ENCODE results near the gene FGF23.
"Not testable (repeated sequence)": the region's sequence is repeated elsewhere in the genome, so short reads cannot be mapped to it uniquely, and the experiment has no call there.

The FGF23 gene
- 0 reads per million in 4 experiments for total RNA-seq

DNA sequence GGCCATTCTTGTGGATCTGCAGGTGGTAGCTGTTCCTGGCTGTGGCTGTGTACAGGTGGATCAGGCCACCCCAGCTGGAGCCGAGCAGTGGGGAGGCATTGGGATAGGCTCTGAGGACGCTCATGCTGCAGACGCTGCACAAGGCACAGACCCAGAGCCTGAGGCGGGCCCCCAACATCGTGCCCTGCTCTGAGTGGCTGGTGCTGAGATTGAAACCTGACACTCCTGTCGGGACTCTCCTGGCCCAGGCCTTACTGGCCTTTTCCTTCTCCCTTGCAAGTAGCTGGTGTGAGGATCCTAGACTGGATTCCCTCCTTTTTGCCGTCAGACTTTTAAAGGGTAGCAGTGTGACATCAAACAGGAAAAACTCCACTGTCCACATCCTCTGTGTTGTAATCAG is at the start of gene FGF23:
TSS of gene FGF23 (minus strand) at position 308 of the 400 bp plus-strand sequence. CDS start at position 178, 130 bp downstream.
- no peak for DNase-seq

DNA sequence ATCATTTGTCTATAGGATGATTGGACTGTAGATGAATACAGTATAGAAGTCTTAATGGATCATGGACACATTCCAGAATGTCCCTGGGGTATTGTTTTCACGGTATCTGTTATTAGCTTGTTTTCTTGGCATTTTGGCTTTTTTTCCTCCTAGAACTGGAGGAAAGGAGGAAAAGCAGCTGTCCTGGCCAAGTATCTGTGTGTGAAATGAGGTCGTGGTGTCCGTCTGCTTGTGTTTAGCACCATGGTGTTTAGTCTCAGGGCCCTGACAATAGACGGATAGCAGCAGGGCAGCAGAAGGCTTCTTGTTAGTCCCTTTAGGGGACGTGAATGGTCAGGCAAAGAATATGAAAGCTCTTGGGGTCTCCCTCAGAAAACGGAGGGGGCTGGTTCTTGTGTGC is 44.9 kb upstream of the FGF23 start:
- no peak for DNase-seq

DNA sequence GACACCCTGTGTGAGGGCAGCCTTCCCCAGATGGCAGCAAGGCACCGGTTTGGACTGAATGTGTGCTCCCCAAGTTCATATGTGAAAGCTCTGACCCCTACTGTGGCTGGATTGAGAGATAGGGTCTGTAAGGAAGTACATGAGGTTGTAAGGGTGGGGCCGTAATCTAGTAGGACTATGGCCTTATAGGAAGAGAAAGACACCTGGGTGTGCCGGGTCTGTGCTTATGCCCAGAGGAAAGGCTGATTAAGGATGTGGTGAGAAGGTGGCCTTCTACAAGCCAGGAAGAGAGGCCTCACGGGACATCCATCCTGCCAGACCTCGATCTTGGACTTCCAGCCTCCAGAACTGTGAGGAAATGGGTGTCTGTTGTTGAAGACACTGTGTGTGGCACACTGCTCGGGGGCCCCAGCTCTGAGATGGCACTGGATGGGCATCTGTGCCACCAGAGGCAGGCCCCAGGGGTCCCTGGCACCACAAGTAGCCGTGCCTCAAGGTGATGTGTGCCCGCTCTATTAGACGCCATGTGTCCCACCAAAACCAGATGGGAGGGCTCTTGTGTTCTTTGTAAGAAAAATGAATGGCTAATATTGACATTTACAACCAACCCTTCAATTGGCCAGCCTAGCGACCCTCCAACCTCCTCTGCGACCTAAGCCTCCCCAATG is 44.1 kb upstream of the FGF23 start:
- DNase-seq: no peak

DNA sequence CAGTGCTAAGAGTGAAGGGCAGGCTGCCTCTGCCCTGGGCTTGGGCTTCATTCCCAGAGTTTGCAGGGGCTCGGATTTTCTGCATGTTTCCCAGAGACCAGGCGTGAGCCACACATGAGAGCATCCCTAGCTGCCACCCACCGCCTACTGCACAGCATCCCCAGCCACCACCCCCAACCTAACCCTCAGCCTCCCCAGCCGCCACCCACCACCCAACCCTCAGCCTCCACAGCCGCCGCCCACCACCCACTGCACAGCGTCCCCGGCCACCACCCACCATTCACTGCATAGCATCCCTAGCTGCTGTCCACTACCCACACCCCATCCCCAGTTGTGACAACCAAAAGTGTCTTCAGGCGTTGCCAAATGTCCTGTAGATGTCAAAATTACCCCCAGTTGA is 43.5 kb upstream of the FGF23 start:
- DNase-seq: no peak

DNA sequence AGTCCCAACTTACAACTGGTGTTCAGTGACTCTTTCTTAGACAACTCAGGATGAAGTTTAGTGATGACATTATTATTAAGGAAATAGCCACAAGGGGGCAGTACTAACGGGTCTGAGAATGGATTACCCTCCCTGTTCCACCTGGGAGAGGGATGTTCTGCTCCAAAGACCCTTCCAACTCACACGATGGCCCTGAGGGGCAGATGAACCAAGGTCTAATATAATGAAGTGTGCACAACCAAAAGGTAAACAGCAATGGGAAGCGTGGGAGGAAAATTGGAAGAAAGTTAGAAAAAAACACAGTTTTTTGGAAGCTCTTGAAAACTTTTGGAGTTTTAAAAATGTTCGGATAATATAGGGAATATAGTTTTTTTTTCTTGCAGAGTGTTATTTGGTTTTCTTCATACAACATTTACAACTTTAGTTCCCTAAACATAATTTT is 42.1 kb upstream of the FGF23 start:
- no peak for DNase-seq

DNA sequence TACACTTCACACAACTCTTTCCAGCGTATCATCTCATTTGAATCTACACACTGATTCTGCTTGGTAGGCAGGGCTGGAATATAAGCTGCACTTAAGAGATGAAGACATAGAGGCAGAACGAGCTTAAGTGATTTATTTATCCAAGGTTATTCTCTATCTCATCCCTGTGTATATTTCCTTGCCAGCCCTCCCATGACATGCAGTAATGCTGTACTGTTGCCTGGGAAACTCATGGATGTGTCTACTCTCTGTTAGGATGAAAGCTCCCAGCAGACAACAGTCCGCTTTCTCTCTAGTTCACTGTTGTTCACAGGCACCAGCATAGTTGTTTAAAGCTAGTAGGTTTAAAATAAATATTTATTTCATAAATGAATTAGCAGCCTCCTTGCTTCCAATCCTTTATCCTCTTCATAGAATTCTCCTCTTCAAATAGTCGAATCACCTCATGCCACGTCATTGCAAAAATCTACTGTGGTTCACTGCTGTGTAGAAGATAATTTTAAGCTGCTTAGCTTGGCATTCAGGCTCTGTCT is 40.7 kb upstream of the FGF23 start:
- DNase-seq: no peak

DNA sequence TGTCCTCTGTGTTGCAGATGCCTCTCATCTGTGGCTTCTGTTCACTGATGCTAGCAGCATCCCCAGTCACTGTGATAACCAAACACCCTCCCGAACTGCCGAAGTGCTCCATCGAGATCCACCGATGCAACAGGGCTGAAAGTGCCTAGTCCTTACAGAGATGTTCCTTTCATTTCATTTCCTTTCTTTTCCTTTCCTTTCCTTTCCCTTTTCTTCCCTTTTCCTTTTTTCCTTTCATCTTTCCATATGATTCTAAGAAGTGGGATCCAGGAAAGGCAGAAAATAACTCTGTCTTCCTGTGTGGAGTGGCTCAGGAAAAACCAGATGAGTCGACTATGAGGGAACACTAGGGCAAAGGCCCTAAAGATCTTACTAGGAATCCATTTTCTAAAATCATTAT is 39.4 kb upstream of the FGF23 start:
- DNase-seq: no peak

DNA sequence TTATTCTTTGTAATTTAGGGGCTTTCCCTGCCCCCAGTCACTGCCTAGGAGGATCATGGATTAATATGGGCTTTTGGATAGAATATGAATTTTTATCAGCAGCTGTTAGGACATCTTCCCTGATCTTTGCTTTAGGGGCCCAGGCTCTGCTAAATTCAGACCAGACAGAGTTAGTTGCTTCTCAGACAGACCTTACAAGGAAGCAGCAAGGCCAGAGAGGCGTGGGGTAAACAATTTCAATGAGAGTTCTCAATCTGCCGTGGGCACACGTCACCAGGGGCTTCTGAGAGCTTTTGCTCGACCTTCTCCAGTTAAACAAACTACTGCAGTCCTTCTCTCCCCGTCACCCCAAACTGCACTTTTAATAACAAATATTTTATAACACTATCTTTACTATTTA is 38.4 kb upstream of the FGF23 start:
- no peak for DNase-seq

DNA sequence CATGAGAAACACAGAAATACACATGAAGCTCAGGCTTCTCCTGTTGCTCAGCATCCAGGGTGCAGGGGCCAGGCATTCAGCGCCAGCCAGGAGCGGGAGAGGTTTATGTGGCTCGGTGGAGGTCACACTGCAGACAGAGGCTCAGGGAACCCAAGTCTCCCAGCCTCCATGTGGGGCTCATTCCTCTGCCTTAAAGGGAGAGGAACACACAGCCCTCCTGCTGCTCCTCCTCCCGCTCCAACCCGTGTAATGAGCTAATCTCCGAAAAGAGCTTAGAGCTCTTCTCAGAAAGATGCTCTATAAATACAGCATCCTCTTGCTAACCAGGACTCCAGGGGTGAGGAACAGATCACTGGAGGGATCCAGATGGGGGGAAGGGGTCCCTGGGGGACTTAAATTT is 37.9 kb upstream of the FGF23 start:
- DNase-seq: no peak

DNA sequence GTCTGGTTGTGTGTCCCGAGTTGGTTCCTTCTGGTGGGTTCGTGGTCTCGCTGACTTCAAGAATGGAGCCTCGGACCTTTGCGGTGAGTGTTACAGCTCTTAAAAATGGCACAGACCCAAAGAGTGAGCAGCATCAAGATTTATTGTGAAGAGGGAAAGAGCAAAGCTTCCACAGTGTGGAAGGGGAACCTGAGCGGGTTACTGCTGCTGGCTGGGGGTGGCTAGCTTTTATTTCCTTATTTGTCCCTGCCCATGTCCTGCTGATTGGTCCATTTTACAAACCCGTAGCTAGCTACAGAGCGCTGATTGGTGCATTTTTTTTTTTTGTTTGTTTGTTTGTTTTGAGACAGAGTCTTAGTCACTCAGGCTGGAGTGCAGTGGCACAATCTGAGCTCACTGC is 36.8 kb upstream of the FGF23 start:
- DNase-seq: no peak

DNA sequence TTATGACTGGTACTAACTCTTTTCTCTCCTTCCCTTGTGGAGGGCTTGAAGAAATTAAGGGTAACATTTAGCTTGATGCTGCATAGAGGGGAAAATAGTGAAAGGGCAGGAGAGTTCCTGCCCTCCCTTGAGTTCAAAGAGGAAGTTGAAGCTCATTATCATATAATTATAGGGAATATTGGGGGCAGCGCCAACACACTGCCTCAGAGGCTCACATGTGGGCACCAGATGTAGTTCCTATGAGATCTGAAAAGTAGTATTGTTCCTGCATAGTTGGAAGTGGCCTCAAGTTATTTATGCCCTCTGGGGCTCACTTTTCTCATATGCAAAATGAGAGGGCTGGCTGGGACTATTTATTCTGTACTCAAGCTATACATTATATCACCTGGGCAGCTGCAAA is 33.0 kb upstream of the FGF23 start:
- DNase-seq: no peak

DNA sequence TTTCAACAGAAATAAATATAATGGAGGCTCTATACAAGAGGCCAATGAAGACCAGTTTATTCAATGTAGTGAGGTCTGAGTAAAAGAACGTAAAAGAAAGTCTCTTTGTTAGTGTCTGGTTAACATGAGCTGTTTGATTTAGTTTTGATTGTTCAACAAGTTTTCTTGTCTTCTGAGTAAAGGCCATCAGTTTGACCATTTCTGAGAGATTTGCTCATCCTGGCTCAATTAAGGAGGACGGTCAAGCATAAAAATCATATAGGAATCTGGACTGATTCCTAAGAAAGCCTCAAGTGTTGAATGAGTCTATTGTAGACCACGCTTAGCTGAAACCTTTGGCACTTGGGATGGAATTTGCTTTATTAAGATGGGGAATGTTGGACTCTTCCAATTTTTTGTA is 32.5 kb upstream of the FGF23 start:
- DNase-seq: no peak

DNA sequence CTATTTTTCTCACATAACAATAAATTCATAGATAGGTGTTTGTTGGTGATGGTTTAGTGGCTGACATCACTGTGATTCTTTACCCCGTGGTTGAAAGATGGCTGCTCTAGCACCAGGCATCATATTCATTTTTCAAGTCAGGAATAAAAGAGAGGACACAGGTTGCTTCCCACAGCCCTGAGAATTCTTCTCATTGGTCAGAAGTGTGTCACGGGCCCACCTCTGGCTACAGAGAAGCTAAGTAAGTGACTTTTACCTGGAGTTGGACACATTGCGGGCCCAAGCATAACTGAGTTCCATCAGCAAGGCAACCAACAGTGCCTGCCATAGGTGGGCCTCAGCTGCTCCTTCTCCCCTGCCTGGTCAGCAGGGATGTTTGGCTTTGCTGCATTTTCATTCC is 27.6 kb upstream of the FGF23 start:
- no peak for DNase-seq

DNA sequence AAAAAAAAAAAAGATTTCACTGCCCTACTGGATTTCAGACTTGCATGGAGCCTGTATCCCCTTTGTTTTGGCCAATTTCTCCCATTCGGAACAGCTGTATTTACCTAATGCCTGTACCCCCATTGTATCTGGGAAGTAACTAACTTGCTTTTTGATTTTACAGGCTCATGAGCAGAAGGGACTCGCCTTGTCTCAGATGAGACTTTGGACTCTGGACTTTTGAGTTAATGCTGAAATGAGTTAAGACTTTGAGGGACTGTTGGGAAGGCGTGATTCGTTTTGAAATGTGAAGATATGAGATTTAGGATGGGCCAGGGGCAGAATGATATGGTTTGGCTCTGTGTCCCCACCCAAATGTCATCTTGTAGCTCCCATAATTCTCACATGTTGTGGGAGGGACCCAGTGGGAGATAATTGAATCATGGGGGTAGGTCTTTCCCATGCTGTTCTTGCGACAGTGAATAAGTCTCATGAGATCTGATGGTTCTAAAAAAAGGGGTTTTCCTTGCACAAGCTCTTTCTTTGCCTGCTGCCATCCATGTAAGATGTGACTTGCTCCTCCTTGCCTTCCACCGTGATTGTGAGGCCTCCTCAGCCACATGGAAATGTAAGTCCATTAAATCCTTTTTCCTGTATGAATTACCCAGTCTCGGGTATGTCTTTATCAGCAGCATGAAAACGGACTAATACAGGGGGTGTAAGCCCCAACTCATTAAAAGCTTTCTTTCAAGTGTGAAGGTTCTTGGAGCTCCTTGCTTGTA is 25.5 kb upstream of the FGF23 start:
- not testable (repeated sequence) for DNase-seq

DNA sequence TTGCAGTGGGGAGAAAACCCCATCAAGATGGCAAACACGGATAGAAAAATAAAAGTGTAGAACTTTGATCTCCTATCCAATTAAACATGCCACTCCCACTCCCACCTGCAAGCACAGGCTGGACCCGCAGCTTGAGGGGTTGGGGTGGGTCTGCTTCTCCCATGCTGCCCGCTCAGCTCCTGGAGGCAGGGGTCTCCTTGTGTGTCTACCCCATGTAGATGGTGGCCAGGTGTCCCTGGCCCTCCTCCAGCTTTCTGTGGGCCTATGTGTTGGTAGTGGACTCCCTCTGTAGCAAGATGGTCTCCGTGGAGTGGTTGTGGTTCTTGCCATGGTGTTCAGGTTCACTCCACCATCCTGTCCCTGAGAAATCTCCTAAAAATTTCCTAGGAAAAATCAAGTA is 23.5 kb upstream of the FGF23 start:
- no peak for DNase-seq

DNA sequence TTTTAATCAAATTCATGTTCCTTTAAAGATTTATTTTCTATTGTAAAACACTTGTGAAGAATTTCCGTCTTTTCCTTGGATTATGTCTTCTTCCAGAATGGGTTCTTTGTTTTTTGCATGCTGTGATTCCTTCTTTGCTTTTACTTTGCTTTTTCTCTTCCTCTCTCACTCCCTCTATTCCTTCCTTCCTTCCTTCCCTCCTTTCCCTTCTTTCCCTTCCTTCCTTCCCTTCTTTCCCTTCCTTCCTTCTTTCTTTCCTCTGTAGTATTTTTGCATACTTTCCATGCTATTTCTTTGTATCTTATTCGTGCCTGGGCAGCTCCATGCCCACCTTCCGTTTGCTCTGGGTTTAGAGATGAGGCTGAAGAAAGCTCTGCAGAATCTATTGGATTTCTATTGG is 21.6 kb upstream of the FGF23 start:
- no peak for DNase-seq

DNA sequence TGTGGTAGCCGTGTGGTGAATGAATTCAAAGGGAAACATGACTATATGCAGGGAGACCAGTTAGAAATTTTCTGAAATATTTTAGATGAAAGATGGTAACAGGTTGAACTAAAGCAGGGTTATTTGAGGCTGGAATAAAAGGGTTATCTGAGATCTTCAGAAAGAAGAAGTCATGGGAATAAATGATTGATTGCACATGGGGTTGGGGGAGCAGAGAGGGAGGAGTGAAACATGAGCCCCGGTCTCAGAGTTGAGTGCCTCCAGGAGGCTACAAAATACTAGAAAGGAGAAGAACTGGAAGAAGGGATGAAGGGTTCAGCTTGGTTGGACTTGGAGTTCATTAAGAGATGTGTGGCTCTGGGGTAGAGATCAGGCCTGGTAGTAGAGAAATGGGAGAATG is 16.3 kb upstream of the FGF23 start:
- DNase-seq: no peak

DNA sequence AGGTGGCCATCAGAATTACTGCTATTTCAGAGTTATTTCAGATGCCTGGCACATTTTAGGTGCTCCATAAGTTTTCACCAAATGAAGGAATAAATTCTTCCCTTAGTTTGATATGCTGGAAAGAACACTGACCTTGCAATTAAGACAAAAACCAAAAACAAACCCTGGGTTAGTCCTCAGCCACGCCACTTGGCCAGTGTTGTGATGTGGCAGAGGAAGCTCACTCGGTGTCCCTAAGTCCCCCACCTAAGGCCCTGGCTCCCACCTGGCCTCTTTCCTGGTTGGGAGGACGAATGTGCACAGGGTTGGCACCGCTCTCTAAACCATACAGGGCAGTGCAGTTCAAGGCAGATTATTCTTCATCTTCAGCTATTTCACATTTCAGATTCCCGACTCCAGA is 13.7 kb upstream of the FGF23 start:
- DNase-seq: no peak

DNA sequence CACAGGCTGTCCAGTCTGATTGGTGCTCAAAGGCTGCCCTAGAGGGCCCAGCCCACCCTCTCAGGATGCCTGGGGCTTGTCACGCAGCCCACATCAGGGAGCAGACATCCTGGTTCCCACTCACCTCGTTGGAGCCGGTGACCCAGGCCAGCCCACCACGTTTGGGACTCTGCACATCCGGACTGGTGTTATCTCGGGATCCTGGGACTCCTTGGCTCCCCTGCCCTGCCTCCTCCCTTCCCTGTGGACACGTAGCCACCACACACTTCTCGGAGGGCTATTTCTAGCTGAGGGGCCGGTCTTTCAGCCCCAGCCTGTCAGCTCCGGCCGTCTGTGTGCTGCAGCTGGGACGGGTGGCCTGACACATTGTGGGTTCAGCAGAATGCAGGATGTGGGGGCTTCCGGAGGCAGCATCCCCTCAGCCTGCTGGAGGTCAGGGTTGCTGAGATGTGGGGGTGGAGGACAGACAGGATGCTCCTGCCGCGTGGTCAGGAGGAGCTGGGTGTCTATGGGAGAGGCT is 12.8 kb upstream of the FGF23 start:
- DNase-seq: no peak

DNA sequence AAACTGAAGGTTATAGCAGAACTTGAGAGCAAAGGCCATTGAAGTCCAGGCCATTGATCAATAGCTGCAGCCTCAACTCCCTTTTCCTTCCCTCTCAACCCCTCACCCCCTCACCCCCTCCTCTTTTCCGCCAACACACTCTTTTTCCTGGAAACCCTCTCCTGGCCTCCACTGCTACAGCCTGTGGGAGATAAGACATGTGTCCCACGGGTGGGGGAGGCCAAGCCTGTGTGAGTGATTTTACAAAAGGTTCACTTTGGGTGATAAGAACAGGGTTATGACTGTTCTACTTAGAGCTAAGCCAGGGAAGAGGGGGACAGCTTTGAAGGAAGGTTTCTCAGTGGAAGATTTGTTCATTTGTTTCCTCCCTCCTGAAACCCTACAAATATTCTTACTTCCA is 9.2 kb upstream of the FGF23 start:
- DNase-seq: no peak

DNA sequence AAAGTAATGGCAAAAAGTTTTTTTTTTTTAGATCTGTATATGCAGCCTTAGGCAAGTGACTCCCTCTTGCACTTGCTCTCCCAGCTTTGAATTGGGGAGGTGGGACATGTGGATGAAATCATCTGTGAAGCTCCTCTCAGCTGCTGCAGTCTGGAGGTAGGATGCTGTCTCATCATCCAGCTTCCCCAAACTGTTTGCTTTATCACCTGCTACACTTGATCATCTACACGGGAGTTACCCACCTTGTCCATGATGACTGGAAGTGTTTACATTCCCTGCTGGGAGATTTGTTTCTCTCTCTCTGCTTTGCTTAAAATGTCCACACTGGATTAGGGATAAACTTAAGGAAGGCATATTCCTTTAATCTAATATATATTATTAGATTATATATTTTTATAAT is 8.5 kb upstream of the FGF23 start:
- no peak for DNase-seq

DNA sequence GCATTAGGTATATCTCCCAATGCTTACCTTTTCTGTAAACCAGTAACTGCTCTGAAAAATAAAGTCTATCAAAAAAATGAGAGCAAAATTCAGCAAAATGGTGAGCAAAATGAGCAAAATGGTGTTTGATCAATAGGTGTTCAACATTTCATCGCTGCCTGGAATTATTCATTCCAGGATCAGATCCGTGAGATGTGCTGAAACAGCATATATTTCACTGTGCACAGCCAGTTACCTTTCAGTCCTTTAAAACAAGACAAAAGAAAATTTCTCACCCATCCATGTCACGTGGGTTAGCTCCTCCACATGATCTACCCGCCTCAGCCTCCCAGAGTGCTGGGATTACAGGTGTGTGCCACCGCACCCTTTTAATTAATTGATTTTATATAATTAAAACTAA is 8.1 kb upstream of the FGF23 start:
- DNase-seq: no peak

DNA sequence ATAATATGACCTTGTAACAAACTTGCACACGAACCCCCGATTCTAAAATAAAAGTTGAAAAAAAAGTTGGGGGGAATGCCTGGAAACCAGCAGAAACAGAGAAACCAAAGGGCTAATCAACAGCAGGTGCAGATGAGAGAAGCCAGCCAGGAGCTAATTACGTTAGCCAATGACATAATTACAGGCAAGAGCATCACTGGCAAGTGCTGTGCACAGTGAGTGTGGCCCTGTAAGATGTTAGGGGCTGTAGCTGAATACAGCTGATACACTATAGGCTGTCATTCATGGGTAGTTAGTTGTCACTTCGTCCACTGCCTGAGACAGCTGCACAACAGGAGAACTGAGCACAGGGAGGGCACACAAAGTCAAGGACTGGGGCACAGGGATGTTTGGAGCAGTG is 7.3 kb upstream of the FGF23 start:
- DNase-seq: no peak

DNA sequence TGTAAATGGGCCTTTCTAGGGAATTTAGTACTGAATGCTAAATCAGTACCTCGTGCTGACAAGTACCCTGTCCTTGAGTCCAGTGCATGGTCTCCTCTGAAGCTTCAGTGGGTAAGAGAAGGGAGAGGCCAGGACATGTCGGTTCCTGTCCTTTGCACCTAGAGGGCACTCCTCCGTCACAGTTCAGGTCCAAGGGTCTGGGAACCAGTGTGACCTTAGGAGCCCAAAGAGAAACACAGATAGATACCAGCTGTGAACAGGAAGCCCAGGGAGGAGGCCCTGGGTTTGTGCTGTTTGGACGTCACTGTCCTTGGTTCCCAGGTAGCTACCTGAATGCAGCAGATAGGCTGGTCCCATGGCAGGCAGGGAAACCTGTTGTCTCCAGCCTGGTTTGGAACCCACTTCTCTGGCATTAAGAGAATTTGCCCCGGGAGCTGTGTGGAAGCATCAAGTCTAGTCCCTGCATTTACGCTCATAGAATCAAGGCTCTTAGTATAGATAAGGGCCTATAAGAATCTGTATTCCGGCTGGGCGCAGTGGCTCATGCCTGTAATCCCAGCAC is 3.9 kb upstream of the FGF23 start:
- no peak for DNase-seq
